Activated gamma-delta T cell treated with Interleukin-2 at 50 U/mL for 16 hours (primary cell): ENCODE results near the gene ZNF839.
"Not testable (repeated sequence)": the region's sequence is repeated elsewhere in the genome, so short reads cannot be mapped to it uniquely, and the experiment has no call there.

Experiments
- DNase-seq: peaks from one replicate; pipeline ENCODE4 v3.0.0-alpha.2; 2020

The ZNF839 gene

GRCh38 chr14:102319351-102320032 lies at the start of gene ZNF839:
ZNF839 (plus strand) TSS chr14:102319746; CDS start chr14:102319766, 20 bp downstream.
- peak; percentile 93 for DNase-seq

- DNase-seq: no peak
These were observed 47.2 kb upstream of the ZNF839 start for GRCh38 chr14:102272392-102272791.

GRCh38 chr14:102275866-102276265 lies 43.7 kb upstream of the ZNF839 start:
- no peak for DNase-seq

- no peak for DNase-seq
These were observed 41.5 kb upstream of the ZNF839 start for GRCh38 chr14:102277874-102278630.

- no peak for DNase-seq
These were observed 41.0 kb upstream of the ZNF839 start for GRCh38 chr14:102278631-102278935.

- no peak for DNase-seq
These were observed 40.3 kb upstream of the ZNF839 start for GRCh38 chr14:102279282-102279681.

GRCh38 chr14:102279688-102280348 lies 39.7 kb upstream of the ZNF839 start:
- no peak for DNase-seq

- DNase-seq: no peak
These were observed 39.1 kb upstream of the ZNF839 start for GRCh38 chr14:102280376-102280962.

GRCh38 chr14:102282751-102283465 lies 36.6 kb upstream of the ZNF839 start:
- no peak for DNase-seq

- DNase-seq: no peak
These were observed 35.9 kb upstream of the ZNF839 start for GRCh38 chr14:102283631-102284129.

- no peak for DNase-seq
These were observed 34.4 kb upstream of the ZNF839 start for GRCh38 chr14:102285106-102285505.

GRCh38 chr14:102288139-102288538 lies 31.4 kb upstream of the ZNF839 start:
- DNase-seq: no peak

- DNase-seq: no peak
These were observed 27.1 kb upstream of the ZNF839 start for GRCh38 chr14:102292441-102292840.

GRCh38 chr14:102293781-102294180 lies 25.8 kb upstream of the ZNF839 start:
- DNase-seq: no peak

- DNase-seq: no peak
These were observed 24.3 kb upstream of the ZNF839 start for GRCh38 chr14:102295270-102295669.

GRCh38 chr14:102297436-102298170 lies 21.9 kb upstream of the ZNF839 start:
- DNase-seq: no peak

GRCh38 chr14:102298303-102299070 lies 21.1 kb upstream of the ZNF839 start:
- not testable (repeated sequence) for DNase-seq

GRCh38 chr14:102303664-102304063 lies 15.9 kb upstream of the ZNF839 start:
- DNase-seq: no peak

GRCh38 chr14:102304611-102305506 lies 14.7 kb upstream of the ZNF839 start, which contains the start of gene MOK:
MOK (minus strand) TSS chr14:102305164; CDS start chr14:102304968, 196 bp downstream.
- peak; percentile 96 for DNase-seq
